Measurements from ENCODE around the gene ENTHD1. TPM values are rescaled to one million over a fixed set of nuclear protein-coding genes. Genes with fewer than 3 reads are reported as not detected.

ENTHD1 gene
- 0.08 and 0.20 TPM in 2 replicates for total RNA-seq

- intact Hi-C loops (cut with micrococcal nuclease), result no loop called here
- DNase-seq (ENCODE audit: low spot score), result no peak
- Mint-ChIP-seq H3K4me3 (no peak within 1 kb of the TSS), H3K9me3 (no peaks in the 10 kb centered on the region), H3K36me3 (ENCODE audit: low read depth) (no peaks in the 10 kb centered on the region), H3K4me1 (ENCODE audit: low read depth) (peaks cover 12% of the 10 kb centered on the region), H3K27me3 (ENCODE audit: insufficient read depth) (no peaks in the 10 kb centered on the region), H3K27ac (no peak within 1 kb of the TSS)
Observed at GRCh38 chr22:39893526-39893925, at the start of gene ENTHD1. Gene ENTHD1, minus strand, starts transcription at chr22:39893760. Its CDS starts 6,012 bp downstream, at chr22:39887748.

GRCh38 chr22:39943337-39943736, 49.8 kb upstream of the ENTHD1 start:
- intact Hi-C loops (cut with micrococcal nuclease), result loop anchor here (5.0 kb wide), 2 partner anchors 101 to 196 kb away; no protein-coding TSS in a partner anchor
- Mint-ChIP-seq H3K27me3 (ENCODE audit: insufficient read depth) (no peaks in the 10 kb centered on the region), H3K36me3 (ENCODE audit: low read depth) (peaks cover 31% of the 10 kb centered on the region), H3K9me3 (no peaks in the 10 kb centered on the region), H3K4me3 (peak overlapping the region; percentile 42), H3K4me1 (ENCODE audit: low read depth) (peaks cover 76% of the 10 kb centered on the region), H3K27ac (peak overlapping the region; percentile 82)
- no peak for DNase-seq (ENCODE audit: low spot score)

- intact Hi-C loops (cut with micrococcal nuclease), result loop anchor here (5.0 kb wide), 2 partner anchors 100 to 195 kb away; no protein-coding TSS in a partner anchor
- Mint-ChIP-seq H3K4me3 (peak overlapping the region; percentile 42), H3K27me3 (ENCODE audit: insufficient read depth) (no peaks in the 10 kb centered on the region), H3K27ac (peak overlapping the region; percentile 82), H3K4me1 (ENCODE audit: low read depth) (peaks cover 81% of the 10 kb centered on the region), H3K9me3 (no peaks in the 10 kb centered on the region), H3K36me3 (ENCODE audit: low read depth) (peaks cover 31% of the 10 kb centered on the region)
- no peak for DNase-seq (ENCODE audit: low spot score)
Observed at GRCh38 chr22:39942439-39943230, 49.1 kb upstream of the ENTHD1 start.

- H3K27ac Mint-ChIP-seq, result peak overlapping the region; percentile 19
- intact Hi-C loops (cut with micrococcal nuclease), result loop anchor here (2.0 to 5.0 kb wide), 5 partner anchors 15 to 319 kb away; partner anchors contain the start of gene TMA7B
- DNase-seq (ENCODE audit: low spot score), result no peak
- peaks cover 23% of the 10 kb centered on the region for H3K36me3 Mint-ChIP-seq (ENCODE audit: low read depth)
- H3K4me1 Mint-ChIP-seq (ENCODE audit: low read depth), result peaks cover 81% of the 10 kb centered on the region
- H3K4me3 Mint-ChIP-seq, result no peak overlapping the region
- H3K9me3 Mint-ChIP-seq, result no peaks in the 10 kb centered on the region
- H3K27me3 Mint-ChIP-seq (ENCODE audit: insufficient read depth), result no peaks in the 10 kb centered on the region
Observed at GRCh38 chr22:39941601-39942000, 48.0 kb upstream of the ENTHD1 start.

- peaks cover 26% of the 10 kb centered on the region for H3K36me3 Mint-ChIP-seq (ENCODE audit: low read depth)
- no peak for DNase-seq (ENCODE audit: low spot score)
- H3K9me3 Mint-ChIP-seq, result no peaks in the 10 kb centered on the region
- H3K4me1 Mint-ChIP-seq (ENCODE audit: low read depth), result peaks cover 87% of the 10 kb centered on the region
- peak overlapping the region; percentile 6 for H3K27ac Mint-ChIP-seq
- no peaks in the 10 kb centered on the region for H3K27me3 Mint-ChIP-seq (ENCODE audit: insufficient read depth)
- intact Hi-C loops (cut with micrococcal nuclease), result loop anchor here (1.0 to 5.0 kb wide), 6 partner anchors 10 to 318 kb away; partner anchors contain the start of gene TMA7B
- no peak overlapping the region for H3K4me3 Mint-ChIP-seq
Observed at GRCh38 chr22:39940757-39941305, 47.3 kb upstream of the ENTHD1 start.

GRCh38 chr22:39939830-39940229, 46.3 kb upstream of the ENTHD1 start:
- H3K4me3 Mint-ChIP-seq, result no peak overlapping the region
- no peak for DNase-seq (ENCODE audit: low spot score)
- H3K27me3 Mint-ChIP-seq (ENCODE audit: insufficient read depth), result no peaks in the 10 kb centered on the region
- H3K4me1 Mint-ChIP-seq (ENCODE audit: low read depth), result peaks cover 89% of the 10 kb centered on the region
- intact Hi-C loops (cut with micrococcal nuclease), result loop anchor here (1.0 to 5.0 kb wide), 7 partner anchors 9 to 317 kb away; partner anchors contain the start of genes FAM83F and TMA7B
- peaks cover 22% of the 10 kb centered on the region for H3K36me3 Mint-ChIP-seq (ENCODE audit: low read depth)
- no peaks in the 10 kb centered on the region for H3K9me3 Mint-ChIP-seq
- H3K27ac Mint-ChIP-seq, result no peak overlapping the region

GRCh38 chr22:39938509-39939111, 45.0 kb upstream of the ENTHD1 start:
- Mint-ChIP-seq H3K27me3 (ENCODE audit: insufficient read depth) (no peaks in the 10 kb centered on the region), H3K4me3 (peak overlapping the region; percentile 32), H3K27ac (peak overlapping the region; percentile 47), H3K9me3 (no peaks in the 10 kb centered on the region), H3K36me3 (ENCODE audit: low read depth) (peaks cover 26% of the 10 kb centered on the region), H3K4me1 (ENCODE audit: low read depth) (peaks cover 91% of the 10 kb centered on the region)
- DNase-seq (ENCODE audit: low spot score), result no peak
- intact Hi-C loops (cut with micrococcal nuclease), result loop anchor here (5.0 kb wide), 1 partner anchor 54 kb away; the partner anchor contains the start of gene FAM83F

GRCh38 chr22:39937906-39938305, 44.3 kb upstream of the ENTHD1 start:
- no peak for DNase-seq (ENCODE audit: low spot score)

GRCh38 chr22:39936523-39937145, 43.1 kb upstream of the ENTHD1 start:
- Mint-ChIP-seq H3K36me3 (ENCODE audit: low read depth) (peaks cover 25% of the 10 kb centered on the region), H3K9me3 (no peaks in the 10 kb centered on the region), H3K4me1 (ENCODE audit: low read depth) (peaks cover 84% of the 10 kb centered on the region), H3K27ac (peak overlapping the region; percentile 75), H3K4me3 (peak overlapping the region; percentile 80), H3K27me3 (ENCODE audit: insufficient read depth) (no peaks in the 10 kb centered on the region)
- intact Hi-C loops (cut with micrococcal nuclease), result loop anchor here (5.0 kb wide), 1 partner anchor 56 kb away; the partner anchor contains the start of gene FAM83F
- no peak for DNase-seq (ENCODE audit: low spot score)

More at GRCh38 chr22:39937906-39938305, 44.3 kb upstream of the ENTHD1 start:
- Mint-ChIP-seq H3K9me3 (no peaks in the 10 kb centered on the region), H3K27me3 (ENCODE audit: insufficient read depth) (no peaks in the 10 kb centered on the region), H3K4me3 (peak overlapping the region; percentile 17), H3K36me3 (ENCODE audit: low read depth) (peaks cover 25% of the 10 kb centered on the region), H3K27ac (no peak overlapping the region), H3K4me1 (ENCODE audit: low read depth) (peaks cover 92% of the 10 kb centered on the region)
- intact Hi-C loops (cut with micrococcal nuclease), result loop anchor here (5.0 kb wide), 1 partner anchor 54 kb away; the partner anchor contains the start of gene FAM83F

- Mint-ChIP-seq H3K4me3 (peak overlapping the region; percentile 80), H3K9me3 (no peaks in the 10 kb centered on the region), H3K27me3 (ENCODE audit: insufficient read depth) (no peaks in the 10 kb centered on the region), H3K4me1 (ENCODE audit: low read depth) (peaks cover 76% of the 10 kb centered on the region), H3K36me3 (ENCODE audit: low read depth) (peaks cover 24% of the 10 kb centered on the region), H3K27ac (peak overlapping the region; percentile 75)
- intact Hi-C loops (cut with micrococcal nuclease), result loop anchor here (5.0 kb wide), 1 partner anchor 57 kb away; the partner anchor contains the start of gene FAM83F
- no peak for DNase-seq (ENCODE audit: low spot score)
Observed at GRCh38 chr22:39935612-39936011, 42.1 kb upstream of the ENTHD1 start.

GRCh38 chr22:39935116-39935515, 41.6 kb upstream of the ENTHD1 start:
- Mint-ChIP-seq H3K4me1 (ENCODE audit: low read depth) (peaks cover 71% of the 10 kb centered on the region), H3K27ac (peak overlapping the region; percentile 69), H3K9me3 (no peaks in the 10 kb centered on the region), H3K27me3 (ENCODE audit: insufficient read depth) (no peaks in the 10 kb centered on the region), H3K4me3 (peak overlapping the region; percentile 80), H3K36me3 (ENCODE audit: low read depth) (peaks cover 24% of the 10 kb centered on the region)
- no peak for DNase-seq (ENCODE audit: low spot score)
- intact Hi-C loops (cut with micrococcal nuclease), result loop anchor here (5.0 kb wide), 1 partner anchor 57 kb away; the partner anchor contains the start of gene FAM83F

GRCh38 chr22:39933741-39934140, 40.2 kb upstream of the ENTHD1 start:
- Mint-ChIP-seq H3K36me3 (ENCODE audit: low read depth) (peaks cover 23% of the 10 kb centered on the region), H3K27me3 (ENCODE audit: insufficient read depth) (no peaks in the 10 kb centered on the region), H3K9me3 (no peaks in the 10 kb centered on the region), H3K4me3 (peak overlapping the region; percentile 80), H3K4me1 (ENCODE audit: low read depth) (peaks cover 62% of the 10 kb centered on the region), H3K27ac (peak overlapping the region; percentile 91)
- intact Hi-C loops (cut with micrococcal nuclease), result loop anchor here (1.0 to 2.0 kb wide), 4 partner anchors 7 to 401 kb away; partner anchors contain the start of gene RPS19BP1
- DNase-seq (ENCODE audit: low spot score), result no peak
